AG09319 (cell line): ENCODE results near the gene FBXO17.

Source experiments
- DNase-seq: peaks from one replicate; pipeline ENCODE4 v3.0.0-alpha.2; 2010; ENCODE audit warnings: low read depth; ENCODE audit errors: extremely low read depth
- TF ChIP-seq, protein P1 (sequence below): IDR thresholded peaks from 2 replicates; pipeline ENCODE4 v1.5.1; 2011; ENCODE audit warnings: low read depth, mild to moderate bottlenecking, inconsistent platforms, low read length, moderate library complexity

FBXO17 gene

DNA sequence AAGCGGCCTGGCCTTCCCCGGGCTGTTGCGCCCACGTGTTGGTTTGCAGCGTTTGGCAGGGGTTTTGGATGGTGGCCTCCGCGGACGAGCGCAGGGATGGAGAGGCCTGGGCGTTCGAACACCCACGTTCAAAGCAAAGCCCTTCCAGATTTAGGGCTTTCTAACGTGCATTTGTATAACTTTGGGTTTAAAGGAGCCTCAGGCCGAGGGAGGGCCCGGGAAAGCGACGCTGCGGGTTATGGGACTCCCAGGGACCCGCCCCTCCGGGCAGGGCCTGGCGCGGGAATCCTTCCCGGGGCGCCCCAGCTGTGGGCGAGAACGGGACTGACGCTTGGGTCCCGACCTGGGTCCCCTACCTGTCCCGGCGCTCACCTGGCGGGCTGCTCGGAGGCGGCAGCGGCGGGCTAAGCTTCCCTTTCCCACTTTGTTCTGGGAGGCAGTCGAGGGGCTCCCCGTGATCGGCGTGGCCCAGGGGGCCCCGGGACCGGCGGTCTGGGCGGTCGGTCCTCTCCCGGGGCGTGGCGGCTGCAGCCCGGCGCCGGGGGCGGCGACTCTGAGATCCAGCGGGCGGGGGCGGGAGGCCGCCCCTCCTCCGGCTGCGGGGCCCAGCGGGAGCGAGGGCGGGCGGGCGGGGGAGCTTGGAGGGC is at the start of gene FBXO17:
TSS of gene FBXO17 (minus strand) at position 529 of the 647 bp plus-strand sequence. CDS start 25,423 bp downstream, outside the sequence.
- TF ChIP-seq, protein P1, sequence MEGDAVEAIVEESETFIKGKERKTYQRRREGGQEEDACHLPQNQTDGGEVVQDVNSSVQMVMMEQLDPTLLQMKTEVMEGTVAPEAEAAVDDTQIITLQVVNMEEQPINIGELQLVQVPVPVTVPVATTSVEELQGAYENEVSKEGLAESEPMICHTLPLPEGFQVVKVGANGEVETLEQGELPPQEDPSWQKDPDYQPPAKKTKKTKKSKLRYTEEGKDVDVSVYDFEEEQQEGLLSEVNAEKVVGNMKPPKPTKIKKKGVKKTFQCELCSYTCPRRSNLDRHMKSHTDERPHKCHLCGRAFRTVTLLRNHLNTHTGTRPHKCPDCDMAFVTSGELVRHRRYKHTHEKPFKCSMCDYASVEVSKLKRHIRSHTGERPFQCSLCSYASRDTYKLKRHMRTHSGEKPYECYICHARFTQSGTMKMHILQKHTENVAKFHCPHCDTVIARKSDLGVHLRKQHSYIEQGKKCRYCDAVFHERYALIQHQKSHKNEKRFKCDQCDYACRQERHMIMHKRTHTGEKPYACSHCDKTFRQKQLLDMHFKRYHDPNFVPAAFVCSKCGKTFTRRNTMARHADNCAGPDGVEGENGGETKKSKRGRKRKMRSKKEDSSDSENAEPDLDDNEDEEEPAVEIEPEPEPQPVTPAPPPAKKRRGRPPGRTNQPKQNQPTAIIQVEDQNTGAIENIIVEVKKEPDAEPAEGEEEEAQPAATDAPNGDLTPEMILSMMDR, result no peak
- DNase-seq, result no peak

DNA sequence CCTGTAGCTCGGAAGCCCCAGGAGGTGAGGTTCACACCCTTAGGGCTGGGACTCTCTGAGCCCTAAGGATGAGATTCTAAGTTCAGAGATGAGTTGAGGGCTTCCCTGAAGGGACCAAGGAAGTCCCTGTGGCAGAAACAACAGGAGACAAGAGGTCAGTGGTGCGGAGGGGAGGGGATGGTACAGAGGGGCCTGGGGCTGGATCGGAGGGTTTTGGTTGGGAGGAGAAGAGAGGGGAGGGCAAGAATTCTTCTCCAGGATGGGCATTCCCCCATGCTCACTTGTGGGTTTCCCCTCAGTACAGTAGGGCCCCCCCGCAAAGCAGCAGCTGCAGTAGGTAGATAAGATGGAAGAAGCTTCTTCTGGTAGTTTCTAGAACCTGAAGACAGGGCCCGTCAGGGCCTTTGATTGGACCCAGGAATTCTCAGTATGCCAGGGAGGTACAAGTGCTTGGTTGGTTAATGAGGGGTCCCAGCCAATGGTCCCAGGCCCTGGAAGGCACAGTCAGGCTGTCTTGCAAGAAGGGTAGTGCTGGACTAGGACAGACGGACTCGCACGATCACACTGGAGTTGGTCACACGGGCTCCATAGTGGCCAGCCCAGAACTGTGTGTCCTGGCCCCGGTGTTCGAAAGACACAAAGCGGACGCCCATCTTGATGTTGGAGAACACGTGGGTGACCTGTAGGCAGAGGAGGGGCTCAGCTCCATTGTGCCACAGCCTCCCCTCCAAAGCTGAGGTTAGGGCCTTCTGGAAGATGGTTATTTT is 49.5 kb upstream of the FBXO17 start:
- TF ChIP-seq, protein P1, result no peak
- DNase-seq, result no peak

DNA sequence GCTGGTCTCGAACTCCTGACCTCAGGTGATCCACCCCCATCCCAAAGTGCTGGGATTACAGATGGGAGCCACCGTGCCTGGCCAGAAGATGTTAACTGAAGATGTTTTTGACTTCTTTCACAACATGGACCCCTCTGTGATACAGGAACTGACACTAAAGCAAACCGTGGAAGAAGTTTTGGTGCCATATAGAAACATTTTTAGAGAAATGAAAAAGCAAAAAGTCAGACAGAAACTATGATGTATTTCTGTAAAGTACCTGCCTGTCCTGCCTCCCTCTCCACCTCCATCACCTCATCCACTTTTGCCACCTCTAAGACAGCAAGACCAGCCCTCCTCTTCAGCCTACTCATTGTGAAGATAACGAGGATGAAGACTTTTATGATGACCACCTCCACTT is 45.5 kb upstream of the FBXO17 start:
- TF ChIP-seq, protein P1, result no peak
- no peak for DNase-seq

DNA sequence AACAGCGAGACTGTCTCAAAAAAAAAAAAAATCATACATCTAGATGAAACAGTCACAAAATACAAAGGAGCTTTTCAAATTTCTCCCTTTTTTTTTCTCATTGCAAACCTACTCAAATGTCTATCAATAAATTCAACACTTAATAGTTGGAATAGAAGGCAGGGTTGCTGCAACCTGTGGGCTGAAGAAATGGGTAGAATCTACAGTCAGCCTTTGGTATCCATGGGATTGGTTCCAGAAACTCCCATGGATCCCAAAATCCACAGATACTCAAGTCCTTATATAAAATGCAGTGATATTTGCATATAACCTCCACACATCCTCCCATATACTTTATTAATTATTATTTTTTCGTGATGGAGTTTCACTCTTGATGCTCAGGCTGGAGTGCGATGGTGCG is 42.1 kb upstream of the FBXO17 start:
- no peak for DNase-seq
- TF ChIP-seq, protein P1, result no peak

DNA sequence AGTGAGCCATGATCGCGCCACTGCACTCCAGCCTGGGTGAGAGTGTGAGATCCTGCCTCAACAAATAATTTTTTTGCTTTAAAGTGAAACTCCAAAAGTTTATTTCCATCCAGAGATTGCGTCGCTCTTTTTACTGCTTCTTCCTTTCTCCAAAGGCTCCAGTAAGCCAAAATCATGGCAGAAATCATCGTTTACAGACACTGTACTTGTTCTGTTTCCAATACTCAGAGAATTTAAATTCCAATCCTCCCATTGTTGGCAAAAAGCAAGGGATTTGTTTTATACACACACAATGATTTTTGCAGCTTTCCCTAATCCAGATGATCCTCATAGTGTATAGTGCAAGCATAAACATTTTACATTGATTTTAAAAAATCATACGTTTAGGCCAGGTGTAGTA is 41.5 kb upstream of the FBXO17 start:
- TF ChIP-seq, protein P1, result no peak
- no peak for DNase-seq

DNA sequence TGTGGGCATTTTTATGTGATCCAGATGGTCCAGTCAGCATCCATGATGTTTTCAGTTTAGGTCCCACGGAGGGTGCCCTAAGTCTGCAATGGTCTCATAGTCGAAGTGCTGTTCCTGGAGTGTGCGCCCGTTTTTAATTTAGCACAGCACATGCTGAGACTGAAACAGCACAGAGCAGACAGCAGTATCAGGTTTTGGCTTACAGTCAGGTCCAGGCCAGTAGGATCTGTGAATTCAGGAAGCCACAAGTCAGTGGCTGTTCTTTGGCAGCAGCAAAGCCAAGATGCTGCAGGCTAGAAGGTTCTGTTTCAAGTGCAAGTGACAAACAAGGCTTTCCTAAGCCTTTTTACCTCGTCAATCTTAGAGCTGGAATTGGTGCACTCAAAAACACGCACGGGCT is 38.5 kb upstream of the FBXO17 start:
- TF ChIP-seq, protein P1, result no peak
- DNase-seq, result no peak

DNA sequence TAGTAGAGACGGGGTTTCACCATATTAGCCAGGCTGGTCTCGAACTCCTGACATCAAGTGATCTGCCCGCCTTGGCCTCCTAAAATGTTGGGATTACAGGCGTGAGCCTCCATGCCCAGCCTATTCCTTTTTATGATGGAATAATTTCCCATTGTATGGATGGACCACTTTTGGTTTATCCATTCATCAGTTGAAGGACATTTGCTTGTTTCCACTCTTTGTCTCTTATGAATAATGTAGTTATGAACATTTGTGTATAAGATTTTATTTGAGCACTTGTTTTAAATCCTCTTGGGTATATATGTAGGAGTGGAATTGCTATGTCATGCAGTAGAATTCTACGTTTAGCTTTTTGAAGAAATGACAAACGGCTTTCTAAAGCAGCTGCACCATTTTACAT is 33.5 kb upstream of the FBXO17 start:
- DNase-seq, result no peak
- TF ChIP-seq, protein P1, result no peak
